ENCODE results near the gene KLHL2. TPM values are rescaled to one million over a fixed set of nuclear protein-coding genes. Genes with fewer than 3 reads are reported as not detected.
A peak's percentile ranks its signal among the peaks of the same experiment; 100 is the strongest.
"Not testable (repeated sequence)": the region's sequence is repeated elsewhere in the genome, so short reads cannot be mapped to it uniquely, and the experiment has no call there.

KLHL2 gene
- total RNA-seq, 1 donor from 2014 or later, result 19.5 TPM

GRCh38 chr4:165335163-165335703, 127.9 kb downstream of the KLHL2 start:
- no peak for DNase-seq (ENCODE audit: low read depth)
- H3K4me3 ChIP-seq (ENCODE audit: low read depth, low read length), result no peak overlapping the region
- no peak for TF ChIP-seq CTCF (conservative IDR thresholded peaks at IDR 0.05; ENCODE audit: low read depth, low read length)

DNA sequence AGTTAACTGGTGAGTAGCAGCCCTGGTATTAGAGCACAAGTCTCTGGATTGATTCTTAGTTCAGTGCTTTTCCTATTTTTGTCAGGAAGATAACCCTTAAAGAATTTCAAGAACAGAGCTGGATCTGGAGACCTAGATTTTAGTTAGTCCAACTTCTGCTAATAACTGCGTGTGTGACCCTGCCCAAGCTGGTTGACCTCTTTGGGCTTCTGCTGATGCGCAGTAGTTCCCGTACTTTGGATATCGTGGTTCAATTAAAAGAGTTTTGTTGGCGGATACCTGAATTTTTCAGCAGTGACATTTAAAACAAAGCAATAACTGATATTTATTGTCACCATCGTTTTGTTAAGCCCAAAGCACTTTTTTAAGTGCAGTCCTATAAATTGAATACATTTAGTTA, 129.4 kb downstream of the KLHL2 start:
- no peak for TF ChIP-seq CTCF (conservative IDR thresholded peaks at IDR 0.05; ENCODE audit: low read depth, low read length)
- DNase-seq (ENCODE audit: low read depth), result no peak
- no peak overlapping the region for H3K4me3 ChIP-seq (ENCODE audit: low read depth, low read length)

- DNase-seq (ENCODE audit: low read depth); H3K4me3 ChIP-seq (ENCODE audit: low read depth, low read length): not testable (repeated sequence)
Observed at GRCh38 chr4:165342340-165342739, 135.0 kb downstream of the KLHL2 start.

GRCh38 chr4:165343353-165344191, 136.2 kb downstream of the KLHL2 start:
- peak; percentile 53 for TF ChIP-seq CTCF (conservative IDR thresholded peaks at IDR 0.05; ENCODE audit: low read depth, low read length)
- H3K4me3 ChIP-seq (ENCODE audit: low read depth, low read length), result no peak overlapping the region
- no peak for DNase-seq (ENCODE audit: low read depth)

DNA sequence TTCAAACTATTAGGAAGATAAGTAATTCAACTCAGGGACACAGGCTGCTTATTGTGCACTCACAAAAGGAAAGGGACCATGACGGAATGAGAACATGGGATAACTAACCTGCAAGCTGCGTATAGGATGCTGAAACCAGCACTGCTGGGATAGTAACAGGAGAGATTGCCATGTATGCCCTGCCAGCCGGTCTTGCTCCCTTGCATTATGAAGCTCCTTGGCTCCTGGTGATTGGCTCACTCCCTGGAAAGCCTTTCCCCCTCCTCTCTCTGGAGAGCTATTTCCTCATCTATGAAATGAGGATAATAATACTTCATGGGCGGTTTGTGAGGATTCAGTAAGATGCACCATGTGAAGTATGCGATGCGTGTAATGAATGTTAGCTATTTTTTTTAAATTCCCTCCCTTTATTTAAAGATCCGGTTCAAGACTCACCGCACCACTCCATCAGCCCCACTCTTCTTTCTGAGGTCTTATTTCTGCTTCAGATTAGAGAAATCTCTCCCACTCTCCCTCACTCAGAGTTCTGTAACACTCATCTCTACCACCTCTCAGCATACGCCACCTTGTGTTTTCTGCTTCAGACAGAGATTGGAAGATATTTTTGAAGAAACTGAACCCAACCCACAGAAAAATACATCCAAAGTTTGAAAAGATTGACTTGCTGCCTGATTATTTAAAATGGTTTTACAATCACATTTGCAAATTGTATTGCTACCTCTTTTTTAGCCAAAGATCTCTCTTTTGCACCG, 138.5 kb downstream of the KLHL2 start:
- no peak for DNase-seq (ENCODE audit: low read depth)
- peak; percentile 36 for TF ChIP-seq CTCF (conservative IDR thresholded peaks at IDR 0.05; ENCODE audit: low read depth, low read length)
- H3K4me3 ChIP-seq (ENCODE audit: low read depth, low read length), result no peak overlapping the region

DNA sequence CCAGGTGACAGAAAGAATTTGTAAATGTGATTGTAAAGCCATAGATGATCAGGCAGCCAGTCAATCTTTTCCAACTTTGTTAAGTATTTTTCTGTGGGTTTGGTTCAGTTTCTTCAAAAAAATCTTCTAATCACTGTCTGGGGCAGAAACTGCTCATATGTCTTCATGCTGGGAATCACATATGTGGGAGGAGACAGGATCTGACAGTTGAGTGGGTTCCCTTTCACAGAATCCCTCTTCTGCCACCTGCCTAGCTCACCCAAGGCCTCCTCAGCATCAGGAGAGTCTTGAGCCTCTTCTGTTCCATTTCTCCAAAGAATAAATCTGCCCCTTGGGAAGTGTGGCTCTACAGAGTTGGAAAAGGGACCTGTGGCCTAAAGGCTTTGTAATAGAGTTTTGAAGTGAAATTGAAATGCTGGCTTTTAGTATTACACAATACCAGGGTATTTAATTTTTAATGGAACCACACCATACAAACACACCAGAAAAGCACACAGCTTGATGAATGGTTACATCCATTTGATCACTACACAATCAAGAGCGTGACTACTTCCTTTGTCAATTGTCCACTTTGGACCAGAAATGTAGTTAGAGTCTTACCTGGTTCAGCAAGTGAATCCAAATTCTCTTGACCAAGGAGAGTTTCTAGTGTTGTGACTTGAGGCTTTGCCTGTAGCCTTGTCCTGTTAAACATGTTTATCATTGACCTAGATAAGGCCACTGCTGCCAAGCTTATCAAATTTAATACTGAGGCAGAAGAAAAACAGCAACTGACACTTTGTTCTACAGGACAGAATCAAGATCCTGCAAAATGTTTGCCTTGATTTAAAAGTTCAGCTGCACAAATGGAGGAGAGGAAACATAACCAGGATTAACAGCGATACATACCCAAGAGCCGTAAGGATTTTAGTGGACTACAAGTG, 140.5 kb downstream of the KLHL2 start:
- TF ChIP-seq CTCF (conservative IDR thresholded peaks at IDR 0.05; ENCODE audit: low read depth, low read length), result no peak
- no peak for DNase-seq (ENCODE audit: low read depth)
- no peak overlapping the region for H3K4me3 ChIP-seq (ENCODE audit: low read depth, low read length)
